ENCODE results near the gene MTREX. TPM values are rescaled to one million over a fixed set of nuclear protein-coding genes. Genes with fewer than 3 reads are reported as not detected.
A peak's percentile ranks its signal among the peaks of the same experiment; 100 is the strongest.

MTREX gene
- polyA plus RNA-seq, 1 experiment: 61.7 TPM

DNA sequence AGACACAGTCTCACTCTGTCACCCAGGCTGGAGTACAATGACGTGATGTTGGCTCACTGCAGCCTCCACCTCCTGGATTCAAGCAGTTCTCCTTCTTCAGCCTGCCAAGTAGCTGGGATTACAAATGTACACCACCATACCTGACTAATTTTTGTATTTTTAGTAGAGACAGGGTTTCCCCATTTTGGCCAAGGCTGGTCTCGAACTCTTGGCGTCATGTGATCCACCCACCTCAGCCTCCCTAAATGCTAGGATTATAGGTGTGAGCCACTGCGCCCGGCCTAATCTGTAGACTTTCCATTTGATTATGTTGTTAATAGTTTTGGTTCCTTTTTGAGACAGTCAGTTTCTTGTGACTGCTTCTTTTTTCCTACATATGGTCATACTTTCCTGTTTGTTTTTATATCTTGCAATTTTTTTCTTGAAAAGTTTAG, 31.0 kb downstream of the MTREX start:
- Histone ChIP-seq H3K9me3 (ENCODE audit: control insufficient read depth, insufficient read depth, low read length) (no peaks in the 10 kb centered on the region), H3K27ac (ENCODE audit: low read depth, low read length) (no peak overlapping the region), H3K27me3 (ENCODE audit: control insufficient read depth, insufficient read depth, low read length) (no peaks in the 10 kb centered on the region), H3K4me3 (ENCODE audit: low read depth, low read length) (no peak overlapping the region)
- CTCF ChIA-PET: interaction anchor here (0.6 kb wide), 1 partner anchor 805 kb away, joined by 3 read pairs; no protein-coding TSS in a partner anchor
- TF ChIP-seq, protein P1, sequence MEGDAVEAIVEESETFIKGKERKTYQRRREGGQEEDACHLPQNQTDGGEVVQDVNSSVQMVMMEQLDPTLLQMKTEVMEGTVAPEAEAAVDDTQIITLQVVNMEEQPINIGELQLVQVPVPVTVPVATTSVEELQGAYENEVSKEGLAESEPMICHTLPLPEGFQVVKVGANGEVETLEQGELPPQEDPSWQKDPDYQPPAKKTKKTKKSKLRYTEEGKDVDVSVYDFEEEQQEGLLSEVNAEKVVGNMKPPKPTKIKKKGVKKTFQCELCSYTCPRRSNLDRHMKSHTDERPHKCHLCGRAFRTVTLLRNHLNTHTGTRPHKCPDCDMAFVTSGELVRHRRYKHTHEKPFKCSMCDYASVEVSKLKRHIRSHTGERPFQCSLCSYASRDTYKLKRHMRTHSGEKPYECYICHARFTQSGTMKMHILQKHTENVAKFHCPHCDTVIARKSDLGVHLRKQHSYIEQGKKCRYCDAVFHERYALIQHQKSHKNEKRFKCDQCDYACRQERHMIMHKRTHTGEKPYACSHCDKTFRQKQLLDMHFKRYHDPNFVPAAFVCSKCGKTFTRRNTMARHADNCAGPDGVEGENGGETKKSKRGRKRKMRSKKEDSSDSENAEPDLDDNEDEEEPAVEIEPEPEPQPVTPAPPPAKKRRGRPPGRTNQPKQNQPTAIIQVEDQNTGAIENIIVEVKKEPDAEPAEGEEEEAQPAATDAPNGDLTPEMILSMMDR (IDR thresholded peaks at IDR 0.05; ENCODE audit: low read depth, low read length): no peak
- DNase-seq (ENCODE audit: low read depth, low spot score): no peak
- POLR2A ChIA-PET: no interaction called here

DNA sequence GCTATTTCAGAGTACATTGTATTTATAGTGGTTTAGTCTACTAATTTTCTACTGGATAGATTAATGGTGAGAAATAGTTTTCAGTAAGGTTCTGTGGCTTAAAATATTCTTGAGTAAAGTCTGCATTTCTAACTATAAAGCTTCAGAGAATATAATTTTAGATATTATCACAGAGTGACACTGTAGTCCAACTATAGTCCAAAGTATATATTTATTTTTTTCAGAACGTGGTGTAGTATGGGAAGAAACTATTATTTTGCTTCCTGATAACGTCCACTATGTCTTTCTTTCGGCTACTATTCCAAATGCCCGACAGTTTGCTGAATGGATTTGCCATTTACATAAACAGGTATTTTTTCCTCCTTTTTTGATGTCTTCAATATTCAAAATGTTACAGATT, 35.3 kb downstream of the MTREX start:
- no peak for DNase-seq (ENCODE audit: low read depth, low spot score)
- Histone ChIP-seq H3K27ac (ENCODE audit: low read depth, low read length) (no peak overlapping the region), H3K4me3 (ENCODE audit: low read depth, low read length) (no peak overlapping the region), H3K9me3 (ENCODE audit: control insufficient read depth, insufficient read depth, low read length) (no peaks in the 10 kb centered on the region), H3K27me3 (ENCODE audit: control insufficient read depth, insufficient read depth, low read length) (no peaks in the 10 kb centered on the region)
- ChIA-PET CTCF (interaction anchor here (0.8 to 2.4 kb wide), 4 partner anchors 16 to 358 kb away, joined by 4 to 19 read pairs (median 6); no protein-coding TSS in a partner anchor), POLR2A (interaction anchor here (1.1 kb wide), 1 partner anchor 35 kb away, joined by 3 read pairs; the partner anchor contains the start of genes DHX29 and MTREX)
- TF ChIP-seq, protein P1 (IDR thresholded peaks at IDR 0.05; ENCODE audit: low read depth, low read length): no peak

DNA sequence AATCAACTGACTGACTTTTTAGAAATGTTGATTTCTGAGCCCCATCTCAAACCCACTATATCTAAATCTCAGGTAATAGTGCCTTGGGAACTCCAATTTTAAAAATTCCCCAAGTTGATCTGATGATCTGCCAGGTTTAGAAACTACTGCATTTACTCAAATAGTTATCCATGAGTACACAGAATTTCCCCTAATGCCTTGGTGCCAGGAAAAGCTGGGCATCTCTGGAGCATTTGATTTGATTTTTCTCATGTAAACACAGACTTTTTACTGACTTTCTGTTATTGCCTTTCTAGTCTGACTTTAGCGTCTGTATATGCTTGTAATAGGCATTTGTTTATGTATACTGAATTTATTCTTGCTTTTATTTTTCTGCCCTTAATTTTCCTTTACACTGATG, 35.8 kb downstream of the MTREX start:
- POLR2A ChIA-PET: no interaction called here
- Histone ChIP-seq H3K27me3 (ENCODE audit: control insufficient read depth, insufficient read depth, low read length) (no peaks in the 10 kb centered on the region), H3K9me3 (ENCODE audit: control insufficient read depth, insufficient read depth, low read length) (no peaks in the 10 kb centered on the region), H3K4me3 (ENCODE audit: low read depth, low read length) (no peak overlapping the region), H3K27ac (ENCODE audit: low read depth, low read length) (no peak overlapping the region)
- CTCF ChIA-PET: interaction anchor here (0.6 to 2.4 kb wide), 6 partner anchors 15 to 357 kb away, joined by 3 to 19 read pairs (median 4); no protein-coding TSS in a partner anchor
- DNase-seq (ENCODE audit: low read depth, low spot score): no peak
- TF ChIP-seq, protein P1 (IDR thresholded peaks at IDR 0.05; ENCODE audit: low read depth, low read length): no peak

DNA sequence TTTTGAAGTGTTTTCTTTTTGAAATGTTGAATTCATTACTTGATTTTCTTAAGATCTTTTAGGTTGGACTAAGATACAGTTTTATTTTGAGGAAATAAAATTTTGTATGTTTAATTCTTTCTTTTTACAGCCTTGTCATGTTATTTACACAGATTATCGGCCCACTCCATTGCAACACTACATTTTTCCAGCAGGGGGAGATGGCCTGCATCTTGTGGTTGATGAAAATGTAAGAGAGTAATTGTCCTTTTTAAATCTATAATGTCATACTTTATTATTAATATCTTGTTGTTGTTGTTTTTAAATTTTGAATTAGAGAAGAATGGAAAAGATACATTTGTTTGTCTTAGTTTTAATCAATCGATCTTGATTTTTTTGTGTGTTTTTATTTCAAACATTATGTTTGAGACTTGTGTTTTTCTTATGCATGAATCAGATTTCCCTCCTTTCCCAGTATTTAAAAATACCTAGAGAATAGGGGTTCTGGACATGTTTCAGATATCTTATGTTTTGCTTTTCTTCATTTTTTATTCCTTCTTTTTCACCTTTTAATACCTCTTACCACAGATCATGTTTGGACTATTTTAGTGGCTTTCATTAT, 36.7 kb downstream of the MTREX start:
- Histone ChIP-seq H3K4me3 (ENCODE audit: low read depth, low read length) (no peak overlapping the region), H3K9me3 (ENCODE audit: control insufficient read depth, insufficient read depth, low read length) (no peaks in the 10 kb centered on the region), H3K27me3 (ENCODE audit: control insufficient read depth, insufficient read depth, low read length) (no peaks in the 10 kb centered on the region), H3K27ac (ENCODE audit: low read depth, low read length) (no peak overlapping the region)
- DNase-seq (ENCODE audit: low read depth, low spot score): peak; percentile 36
- CTCF ChIA-PET: interaction anchor here (1.1 kb wide), 1 partner anchor 356 kb away, joined by 3 read pairs; no protein-coding TSS in a partner anchor
- POLR2A ChIA-PET: no interaction called here
- TF ChIP-seq, protein P1 (IDR thresholded peaks at IDR 0.05; ENCODE audit: low read depth, low read length): peak; percentile 95

DNA sequence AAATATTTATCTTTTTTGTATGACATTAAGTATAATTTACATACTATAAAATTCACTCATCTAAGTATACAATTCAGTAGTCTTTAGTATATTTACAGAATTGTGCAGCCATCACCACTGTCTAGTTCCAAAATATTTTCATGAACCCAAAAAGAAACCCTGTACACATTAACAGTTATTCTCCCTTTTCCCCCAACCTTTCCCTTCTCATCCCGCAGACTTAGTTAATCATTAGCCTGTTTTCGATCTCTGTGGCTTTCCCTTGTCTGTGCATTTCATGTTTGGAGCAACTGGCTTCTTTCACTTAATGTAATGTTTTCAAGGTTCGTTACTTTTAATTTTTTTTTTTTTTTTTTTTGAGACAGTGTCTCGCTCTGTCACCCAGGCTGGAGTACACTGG, 37.5 kb downstream of the MTREX start:
- no peak for DNase-seq (ENCODE audit: low read depth, low spot score)
- no peaks in the 10 kb centered on the region for H3K27me3 ChIP-seq (ENCODE audit: control insufficient read depth, insufficient read depth, low read length)
- ChIA-PET CTCF (interaction anchor here (0.7 kb wide), 1 partner anchor 213 kb away, joined by 5 read pairs; no protein-coding TSS in a partner anchor), POLR2A (no interaction called here)
- no peak overlapping the region for H3K27ac ChIP-seq (ENCODE audit: low read depth, low read length)
- no peaks in the 10 kb centered on the region for H3K9me3 ChIP-seq (ENCODE audit: control insufficient read depth, insufficient read depth, low read length)
- H3K4me3 ChIP-seq (ENCODE audit: low read depth, low read length): no peak overlapping the region
- TF ChIP-seq, protein P1 (IDR thresholded peaks at IDR 0.05; ENCODE audit: low read depth, low read length): no peak
